ENCODE results near the gene KCNAB3.

GRCh38 chr17:7922845-7923628 lies 6.6 kb downstream of the KCNAB3 start:
- TF ChIP-seq CTCF (IDR thresholded peaks at IDR 0.05) = peak in 1 of 4 experiments; percentile 24
- peak; percentile 72 for TF ChIP-seq POLR2A (IDR thresholded peaks at IDR 0.05)
